Measurements from ENCODE around the gene BCLAF1. TPM values are rescaled to one million over a fixed set of nuclear protein-coding genes. Genes with fewer than 3 reads are reported as not detected.

The BCLAF1 gene
- total and polyA plus RNA-seq, 9 of the 15 experiments (the other 6 are each of a cell fraction or from before 2014, with no cell fraction given): 65.4 to 286 (median 165) TPM

- TF ChIP-seq ZBTB33 (CRISPR knock-in tag; IDR thresholded peaks at IDR 0.05) (no peak), PHB2 (IDR thresholded peaks at IDR 0.05; ENCODE audit: low read depth) (no peak), PKNOX1 (IDR thresholded peaks at IDR 0.05) (no peak), JUN (IDR thresholded peaks at IDR 0.05; ENCODE audit: borderline replicate concordance, low read depth, low read length) (no peak), JUN (CRISPR knock-in tag; IDR thresholded peaks at IDR 0.05; ENCODE audit: borderline replicate concordance) (no peak), HMGXB4 (CRISPR knock-in tag; IDR thresholded peaks at IDR 0.05) (no peak), TCF7 (IDR thresholded peaks at IDR 0.05; ENCODE audit: borderline replicate concordance) (no peak), FOXP4 (CRISPR knock-in tag; IDR thresholded peaks at IDR 0.05; ENCODE audit: borderline replicate concordance) (no peak), ETV1 (tag; conservative IDR thresholded peaks at IDR 0.05; ENCODE audit: low read depth) (no peak), ETS1 (conservative IDR thresholded peaks at IDR 0.05; ENCODE audit: control insufficient read depth, low read depth, low read length) (no peak)
Observed at GRCh38 chr6:136274062-136274461, 15.6 kb downstream of the BCLAF1 start (continued).
